HepG2 (cell line): ENCODE results near the gene HES7. TPM values are rescaled to one million over a fixed set of nuclear protein-coding genes. Genes with fewer than 3 reads are reported as not detected.
A peak's percentile ranks its signal among the peaks of the same experiment; 100 is the strongest.

Source experiments
- ATAC-seq: fragments of 200-7000 bp; cut with Tn5 transposase; 3 replicates; pipeline ENCODE4 v1.9.1; 2020; ENCODE audit warnings: mild to moderate bottlenecking, moderate library complexity
- BruUV-seq: library from RNA; stranded (reverse); fragments of 400-500 nt; replicated peaks from 2 replicates; lab custom pipeline; 2021; lab: Mats Ljungman, UMichigan
- CTCF ChIA-PET: fragments of 300-600 bp; formaldehyde crosslinking; extraction: SDS; loops from one replicate; lab custom pipeline; 2021; ENCODE audit warnings: low total read pairs, inconsistent platforms, low intra/inter-chr PET ratio; lab: Yijun Ruan, JAX
- POLR2A ChIA-PET: fragments of 350-600 bp; sonication (Branson Sonifier 250); formaldehyde crosslinking; loops from one replicate; lab custom pipeline; 2020; ENCODE audit warnings: antibody characterized with exemption, inconsistent platforms; lab: Yijun Ruan, JAX
- DNase-seq: peaks from one replicate; pipeline ENCODE4 v3.0.0-alpha.2; 2015; ENCODE audit warnings: low spot score
- FAIRE-seq: peaks from 3 replicates; lab custom pipeline; 2011; peaks lifted over from hg19 to GRCh38; lab: Jason Lieb, UNC
- H2AFZ ChIP-seq: one replicate; pipeline ENCODE4 v1.6.1; 2011; ENCODE audit warnings: low read length, inconsistent platforms
- H3K27ac ChIP-seq: fragments of 300-600 bp; 3 replicates; pipeline ENCODE4 v1.8.0; 2011; ENCODE audit warnings: mixed run types, mild to moderate bottlenecking, mixed read lengths, low read length, inconsistent platforms; ENCODE audit not compliant: insufficient read depth; ENCODE audit errors: extremely low read length
- H3K27me3 ChIP-seq, 2 experiments: fragments of 200-600 bp in 1 of 2; 2 replicates in 1 of 2; 3 replicates in 1 of 2; pipeline versions ENCODE4 v1.6.0 to v1.8.0; 2011; ENCODE audit warnings: low read length in 2 of 2, mild to moderate bottlenecking in 2 of 2, moderate library complexity in 2 of 2, inconsistent platforms in 1 of 2; ENCODE audit not compliant: insufficient read depth in 2 of 2, control insufficient read depth in 1 of 2
- H3K36me3 ChIP-seq, 2 experiments: fragments of 200-600 bp in 1 of 2; replicated peaks in 1 of 2; 2 replicates in 1 of 2; 3 replicates in 1 of 2; pipeline versions ENCODE4 v1.5.1 to v1.8.0; 2011; ENCODE audit warnings: low read length in 2 of 2, inconsistent platforms in 1 of 2; ENCODE audit not compliant: insufficient read depth in 2 of 2, control insufficient read depth in 1 of 2
- H3K4me1 ChIP-seq: 2 replicates; pipeline ENCODE4 v1.5.1; 2012; ENCODE audit warnings: low read length, inconsistent platforms; ENCODE audit not compliant: insufficient read depth
- H3K4me2 ChIP-seq: 2 replicates; pipeline ENCODE4 v1.6.0; 2011; ENCODE audit warnings: low read depth, low read length, inconsistent platforms
- H3K4me3 ChIP-seq, 3 experiments: fragments of 200-600 bp in 1 of 3; sonication (generic), shearing (Covaris generic) in 1 of 3; replicated peaks in 1 of 3; 2 replicates each; pipeline ENCODE4 v1.5.1; 2011 to 2016; ENCODE audit warnings: low read length in 3 of 3, inconsistent platforms in 2 of 3, low read depth in 2 of 3, mild to moderate bottlenecking in 2 of 3, control low read depth in 1 of 3, mixed read lengths in 1 of 3; ENCODE audit not compliant: insufficient read depth in 1 of 3
- H3K79me2 ChIP-seq: one replicate; pipeline ENCODE4 v1.6.1; 2011; ENCODE audit warnings: low read length, inconsistent platforms; ENCODE audit not compliant: insufficient read depth
- H3K9ac ChIP-seq: 2 replicates; pipeline ENCODE4 v1.6.0; 2011; ENCODE audit warnings: mild to moderate bottlenecking, low read depth, low read length, inconsistent platforms; ENCODE audit not compliant: insufficient read depth
- H3K9me3 ChIP-seq: 2 replicates; pipeline ENCODE4 v1.5.1; 2012; ENCODE audit warnings: mild to moderate bottlenecking, low read length
- H4K20me1 ChIP-seq: 2 replicates; pipeline ENCODE4 v1.6.0; 2011; ENCODE audit warnings: inconsistent platforms, mild to moderate bottlenecking, low read length, moderate library complexity; ENCODE audit not compliant: insufficient read depth
- FOSL1 ChIP-seq: sonication (generic); formaldehyde crosslinking; IDR thresholded peaks from 2 replicates; pipeline ENCODE4 v1.9.0; 2021; ENCODE audit warnings: missing genetic modification reagents, borderline replicate concordance
- FOSL2 ChIP-seq: sonication (generic); formaldehyde crosslinking; IDR thresholded peaks from 2 replicates; pipeline ENCODE4 v1.4.0; 2020; ENCODE audit warnings: missing genetic modification reagents
- GFI1 ChIP-seq: sonication (generic); formaldehyde crosslinking; IDR thresholded peaks from 2 replicates; pipeline ENCODE4 v1.5.0; 2020; ENCODE audit warnings: missing genetic modification reagents, mild to moderate bottlenecking, borderline replicate concordance
- HNRNPLL ChIP-seq: fragments of 200-400 bp; formaldehyde crosslinking; IDR thresholded peaks from 2 replicates; pipeline ENCODE4 v1.6.1; 2017; ENCODE audit warnings: mild to moderate bottlenecking, low read depth, low read length; ENCODE audit not compliant: poor library complexity, severe bottlenecking
- KAT8 ChIP-seq: IDR thresholded peaks from 2 replicates; pipeline ENCODE4 v1.6.1; 2016; ENCODE audit warnings: missing genetic modification reagents, missing compliant biosample characterization
- KDM2A ChIP-seq: sonication (generic); formaldehyde crosslinking; IDR thresholded peaks from 2 replicates; pipeline ENCODE4 v1.4.0; 2020; ENCODE audit warnings: low read depth, missing genetic modification reagents, borderline replicate concordance
- MZF1 ChIP-seq: sonication (generic); formaldehyde crosslinking; IDR thresholded peaks from 2 replicates; pipeline ENCODE4 v1.8.1; 2023; ENCODE audit warnings: mild to moderate bottlenecking, missing genetic modification reagents, borderline replicate concordance
- REL ChIP-seq: sonication (generic); formaldehyde crosslinking; conservative IDR thresholded peaks from 2 replicates; pipeline ENCODE4 v1.8.0; 2022; ENCODE audit warnings: mild to moderate bottlenecking, missing genetic modification reagents, moderate library complexity
- SRF ChIP-seq: IDR thresholded peaks from 2 replicates; pipeline ENCODE4 v1.6.1; 2011; ENCODE audit warnings: mild to moderate bottlenecking, low read depth, low read length, moderate library complexity
- TBX2 ChIP-seq: sonication (generic); formaldehyde crosslinking; IDR thresholded peaks from 2 replicates; pipeline ENCODE4 v1.5.0; 2020; ENCODE audit warnings: missing genetic modification reagents, mild to moderate bottlenecking, borderline replicate concordance
- TFDP1 ChIP-seq: IDR thresholded peaks from 2 replicates; pipeline ENCODE4 v1.6.1; 2016; ENCODE audit warnings: missing compliant biosample characterization, missing genetic modification reagents, borderline replicate concordance
- ZFP1 ChIP-seq: IDR thresholded peaks from 2 replicates; pipeline ENCODE4 v1.6.1; 2016
- ZNF530 ChIP-seq: sonication (generic); formaldehyde crosslinking; IDR thresholded peaks from 2 replicates; pipeline ENCODE4 v1.5.0; 2020; ENCODE audit warnings: low read depth, mild to moderate bottlenecking, missing genetic modification reagents
- ZNF564 ChIP-seq: sonication (generic); formaldehyde crosslinking; IDR thresholded peaks from 2 replicates; pipeline ENCODE4 v1.8.1; 2023; ENCODE audit warnings: mild to moderate bottlenecking, missing genetic modification reagents
- ZNF670 ChIP-seq: sonication (generic); formaldehyde crosslinking; IDR thresholded peaks from 2 replicates; pipeline ENCODE4 v1.8.0; 2022; ENCODE audit warnings: mild to moderate bottlenecking, missing genetic modification reagents, borderline replicate concordance
- WGBS: methylation state at CpG from one replicate; pipeline ENCODE4 v1.1.6; 2017; ENCODE audit warnings: low lambda C conversion rate; 5-methylcytosine and 5-hydroxymethylcytosine counted together
- in situ Hi-C: cut with HindIII; loops from 2 replicates; pipeline ENCODE4 v1.10.0; 2017; ENCODE audit warnings: low pct_unique_long_range_greater_than_20kb; ENCODE audit not compliant: extremely low pct_ligation_motif_present
- intact Hi-C: fragments of 100-400 bp; cut with micrococcal nuclease; formaldehyde crosslinking; loops from one replicate; pipeline ENCODE4 v1.10.0; 2022; ENCODE audit not compliant: unreplicated experiment
- polyA plus RNA-seq, 8 experiments: library from polyadenylated mRNA; depleted of rRNA in 3 of 8; stranded (reverse) in 7 of 8; unstranded in 1 of 8; fragments of >200 nt; fragmentation: Illumina TruSeq in 4 of 8; extraction: Trizol in 4 of 8; gene quantifications; 2 replicates each; pipeline versions ENCODE4 v1.2.1 to v1.2.3, GENCODE V29; 2011 to 2016; ENCODE audit warnings: low read depth in 4 of 8, missing spikeins in 1 of 8, mixed read lengths in 1 of 8; ENCODE audit not compliant: insufficient read depth in 1 of 8
- total RNA-seq, 5 experiments: library from RNA; depleted of rRNA; stranded (reverse); fragments of >200 nt; fragmentation: Illumina TruSeq; extraction: Trizol; gene quantifications; 2 replicates each; pipeline ENCODE4 v1.2.3, GENCODE V29; 2016; ENCODE audit warnings: low read depth in 1 of 5
- TF ChIP-seq, protein P1 (sequence below): sonication (generic); formaldehyde crosslinking; IDR thresholded peaks from 2 replicates; pipeline ENCODE4 v1.8.1; 2023; ENCODE audit warnings: mild to moderate bottlenecking, inconsistent platforms, moderate library complexity, missing genetic modification reagents, borderline replicate concordance

HES7 gene
- total and polyA plus RNA-seq, 2 of the 13 experiments (the other 11 are each of a cell fraction or from before 2014, with no cell fraction given), result not detected

DNA sequence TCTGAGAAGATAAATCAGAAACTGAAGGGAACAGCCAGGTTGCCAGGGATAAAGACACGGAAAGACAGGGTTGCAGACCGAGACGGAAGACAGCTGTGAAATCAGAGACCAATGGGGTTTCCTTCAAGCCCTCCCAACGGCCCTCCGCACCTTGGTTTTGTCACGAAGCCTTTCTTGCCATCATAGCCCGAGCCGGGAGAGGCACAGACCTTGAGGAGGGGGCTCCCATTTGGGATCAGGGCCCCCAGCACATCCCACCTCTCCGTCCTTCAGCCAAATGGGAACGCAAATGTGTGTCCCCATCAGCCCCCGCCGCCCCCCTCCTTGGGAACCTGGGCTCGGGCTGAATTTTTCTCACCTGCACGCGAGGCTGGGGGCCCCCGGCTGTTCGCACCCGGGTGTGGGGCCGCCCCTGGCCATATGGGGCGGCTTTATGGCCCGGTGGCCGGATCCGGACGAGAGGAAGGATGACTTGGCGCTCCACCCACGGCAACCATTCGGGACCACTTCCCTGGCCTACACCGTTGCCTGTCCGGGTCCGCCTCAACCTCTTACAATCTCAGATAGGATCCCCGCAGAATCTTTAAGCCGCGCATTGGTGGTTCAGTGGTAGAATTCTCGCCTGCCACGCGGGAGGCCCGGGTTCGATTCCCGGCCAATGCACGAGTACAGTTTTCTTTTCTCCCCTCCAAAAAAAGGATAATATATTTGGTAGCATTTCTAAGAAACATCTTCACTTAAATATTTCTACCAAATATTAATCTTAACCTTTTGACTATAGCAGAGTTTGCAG is 1.4 kb upstream of the HES7 start (continued):
- no peak for TF ChIP-seq FOSL1
- peak; percentile 27; the same call in 1 of the 2 replicates for TF ChIP-seq FOSL2 (CRISPR knock-in tag)
- TF ChIP-seq TBX2 (CRISPR knock-in tag), result peak; percentile 61
- peak; percentile 31 for TF ChIP-seq HNRNPLL
- TF ChIP-seq ZNF530 (CRISPR knock-in tag), result no peak
- TF ChIP-seq ZNF670 (CRISPR knock-in tag), result no peak
- peak; percentile 38; the same call in 1 of the 2 replicates for TF ChIP-seq KAT8 (CRISPR knock-in tag)

- H3K9ac ChIP-seq, result peak overlapping the region; percentile 24; the same call in 1 of the 2 replicates
- no TSS peak for BruUV-seq
- no peaks in the 10 kb centered on the region for H3K36me3 ChIP-seq
- ChIA-PET CTCF (no interaction called here), POLR2A (interaction anchor here (0.8 to 2.2 kb wide), 4 partner anchors 17 to 123 kb away, joined by 3 to 8 read pairs (median 6); partner anchors contain the start of gene CTC1)
- H3K4me3 ChIP-seq, result peak overlapping the region; percentile 48 to 95 (median 68)
- peaks cover 8% of the 10 kb centered on the region; the same call in 1 of the 2 replicates for H4K20me1 ChIP-seq
- H3K4me2 ChIP-seq, result peak overlapping the region; percentile 100
- 2% methylated on average over 10 of the region's 24 CpGs for WGBS
- no peaks in the 10 kb centered on the region for H3K9me3 ChIP-seq
- H3K4me1 ChIP-seq, result peaks cover 55% of the 10 kb centered on the region
- intact Hi-C loops, result loop anchor here (2.0 kb wide), 1 partner anchor 14 kb away; no protein-coding TSS in a partner anchor
- no peak for ATAC-seq
- no peaks in the 10 kb centered on the region for H3K79me2 ChIP-seq
- H3K27me3 ChIP-seq, result peaks cover 5 to 40% of the 10 kb centered on the region in 2 experiments
- DNase-seq, result no peak
- in situ Hi-C loops, result loop anchor here (5.0 to 10.0 kb wide), 3 partner anchors 33 to 178 kb away; no protein-coding TSS in a partner anchor
- FAIRE-seq, result no peak
- H3K27ac ChIP-seq, result no peak overlapping the region
- no peak overlapping the region for H2AFZ ChIP-seq
- TF ChIP-seq KDM2A (CRISPR knock-in tag) (0 out of 2 replicates have a peak, but pooled peaks have one; percentile 11), MZF1 (no peak), TFDP1 (CRISPR knock-in tag) (no peak), SRF (no peak), GFI1 (CRISPR knock-in tag) (no peak), REL (CRISPR knock-in tag) (0 out of 2 replicates have a peak, but pooled peaks have one; percentile 7), ZNF564 (0 out of 2 replicates have a peak, but pooled peaks have one; percentile 10), ZFP1 (no peak)
- TF ChIP-seq, protein P1, sequence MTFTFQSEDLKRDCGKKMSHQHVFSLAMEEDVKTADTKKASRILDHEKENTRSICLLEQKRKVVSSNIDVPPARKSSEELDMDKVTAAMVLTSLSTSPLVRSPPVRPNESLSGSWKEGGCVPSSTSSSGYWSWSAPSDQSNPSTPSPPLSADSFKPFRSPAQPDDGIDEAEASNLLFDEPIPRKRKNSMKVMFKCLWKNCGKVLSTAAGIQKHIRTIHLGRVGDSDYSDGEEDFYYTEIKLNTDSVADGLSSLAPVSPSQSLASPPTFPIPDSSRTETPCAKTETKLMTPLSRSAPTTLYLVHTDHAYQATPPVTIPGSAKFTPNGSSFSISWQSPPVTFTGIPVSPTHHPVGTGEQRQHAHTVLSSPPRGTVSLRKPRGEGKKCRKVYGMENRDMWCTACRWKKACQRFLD (CRISPR knock-in tag), result 0 out of 2 replicates have a peak, but pooled peaks have one; percentile 23
Observed at GRCh38 chr17:8124350-8125153, 646 bp upstream of the HES7 start.
